IgD-negative memory B cell (primary cell): ENCODE results near the gene FAP. TPM values are rescaled to one million over a fixed set of nuclear protein-coding genes. Genes with fewer than 3 reads are reported as not detected.

ENCODE experiments used
- H3K27ac Mint-ChIP-seq, 3 donors: one replicate each; pipeline ENCODE4 v1.8.0; 2020 to 2022; ENCODE audit warnings: mild to moderate bottlenecking in 3 of 3, mixed read lengths in 3 of 3, moderate library complexity in 1 of 3
- H3K27me3 Mint-ChIP-seq: one replicate; pipeline ENCODE4 v1.8.0; 2021; ENCODE audit warnings: mixed read lengths
- H3K36me3 Mint-ChIP-seq: one replicate; pipeline ENCODE4 v1.8.0; 2020; ENCODE audit warnings: mild to moderate bottlenecking, mixed read lengths
- H3K4me1 Mint-ChIP-seq, 3 donors: one replicate each; pipeline ENCODE4 v1.8.0; 2020 to 2022; ENCODE audit warnings: mixed read lengths in 3 of 3, mild to moderate bottlenecking in 1 of 3
- H3K4me3 Mint-ChIP-seq, 4 donors: one replicate each; pipeline ENCODE4 v1.8.0; 2020 to 2022; ENCODE audit warnings: mild to moderate bottlenecking in 4 of 4, mixed read lengths in 4 of 4, moderate library complexity in 3 of 4
- H3K9me3 Mint-ChIP-seq, 3 donors: one replicate each; pipeline ENCODE4 v1.8.0; 2020 to 2021; ENCODE audit warnings: mixed read lengths in 3 of 3, mild to moderate bottlenecking in 1 of 3
- polyA plus RNA-seq: library from polyadenylated mRNA; unstranded; fragments of 300-500 nt; fragmentation: Illumina TruSeq; gene quantifications from one replicate; pipeline ENCODE4 v1.2.3, GENCODE V29; 2021

Gene FAP
- polyA plus RNA-seq, 1 donor from 2014 or later: not detected

DNA sequence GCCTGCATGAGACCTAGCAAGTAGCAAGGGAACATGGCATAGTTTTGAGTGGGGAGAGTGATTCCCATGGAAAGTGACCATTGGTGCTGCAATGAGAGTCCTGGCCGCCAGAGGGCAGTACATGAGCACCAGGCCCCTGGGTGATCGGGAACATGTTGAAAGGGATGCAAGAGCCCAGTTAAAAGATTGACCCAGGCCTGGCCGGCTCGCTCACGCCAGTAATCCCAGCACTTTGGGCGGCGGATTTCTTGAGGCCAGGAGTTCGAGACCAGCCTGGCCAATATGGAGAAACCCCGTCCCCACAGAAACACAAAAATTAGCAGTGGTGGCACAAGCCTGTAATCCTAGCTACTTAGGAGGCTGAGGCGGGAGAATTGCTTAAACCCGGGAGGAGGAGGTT, 22.2 kb downstream of the FAP start:
- H3K27ac Mint-ChIP-seq: no peak overlapping the region
- no peak overlapping the region for H3K4me3 Mint-ChIP-seq
- no peaks in the 10 kb centered on the region for H3K36me3 Mint-ChIP-seq
- peaks cover 9% of the 10 kb centered on the region for H3K27me3 Mint-ChIP-seq
- peaks cover 0 to 2% (median 0%) of the 10 kb centered on the region in 3 donors for H3K4me1 Mint-ChIP-seq
- no peaks in the 10 kb centered on the region for H3K9me3 Mint-ChIP-seq

DNA sequence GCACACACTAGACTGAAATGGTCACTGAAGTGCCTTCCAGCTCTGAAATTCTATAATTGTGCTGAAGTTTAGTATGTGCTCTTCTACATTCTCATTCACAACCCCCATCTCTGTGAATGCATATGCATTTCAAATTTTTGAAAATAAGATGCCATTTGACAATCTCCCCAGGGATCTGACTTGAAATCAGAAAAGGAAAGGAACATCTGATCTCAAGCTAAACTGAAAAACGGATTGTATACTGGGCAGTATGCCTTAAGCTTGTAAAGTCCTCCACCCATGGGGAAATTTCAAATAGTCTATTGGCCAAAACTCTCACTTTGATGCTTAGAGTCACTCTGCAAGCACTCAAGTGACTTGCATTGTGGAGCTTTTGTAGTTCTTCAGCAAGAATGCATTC, 22.9 kb downstream of the FAP start:
- Mint-ChIP-seq H3K4me1 (peaks cover 0 to 2% (median 0%) of the 10 kb centered on the region in 3 donors), H3K27ac (no peak overlapping the region), H3K27me3 (peaks cover 9% of the 10 kb centered on the region), H3K36me3 (no peaks in the 10 kb centered on the region), H3K9me3 (no peaks in the 10 kb centered on the region), H3K4me3 (no peak overlapping the region)

DNA sequence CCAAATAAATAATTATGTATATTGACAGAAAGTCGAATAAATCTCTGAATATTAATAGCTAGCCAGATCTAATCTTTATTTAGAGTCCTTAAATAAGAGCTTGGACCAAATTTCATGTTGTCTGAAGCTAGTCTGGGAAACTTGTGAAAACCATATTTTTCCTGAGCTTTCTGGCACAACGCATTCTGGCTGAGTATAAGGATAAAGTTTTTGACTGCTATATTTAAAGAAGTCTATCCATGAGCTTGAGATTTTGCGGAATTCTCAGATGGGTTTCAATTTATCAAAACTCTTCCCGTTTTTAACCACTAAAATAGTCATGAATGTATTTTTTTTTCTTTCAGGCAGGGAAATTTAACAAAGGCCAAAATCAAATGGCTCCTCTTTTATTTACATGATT, 23.8 kb downstream of the FAP start:
- Mint-ChIP-seq H3K36me3 (no peaks in the 10 kb centered on the region), H3K27ac (no peak overlapping the region), H3K9me3 (no peaks in the 10 kb centered on the region), H3K27me3 (peaks cover 9% of the 10 kb centered on the region), H3K4me1 (peaks cover 0 to 2% (median 0%) of the 10 kb centered on the region in 3 donors), H3K4me3 (no peak overlapping the region)

DNA sequence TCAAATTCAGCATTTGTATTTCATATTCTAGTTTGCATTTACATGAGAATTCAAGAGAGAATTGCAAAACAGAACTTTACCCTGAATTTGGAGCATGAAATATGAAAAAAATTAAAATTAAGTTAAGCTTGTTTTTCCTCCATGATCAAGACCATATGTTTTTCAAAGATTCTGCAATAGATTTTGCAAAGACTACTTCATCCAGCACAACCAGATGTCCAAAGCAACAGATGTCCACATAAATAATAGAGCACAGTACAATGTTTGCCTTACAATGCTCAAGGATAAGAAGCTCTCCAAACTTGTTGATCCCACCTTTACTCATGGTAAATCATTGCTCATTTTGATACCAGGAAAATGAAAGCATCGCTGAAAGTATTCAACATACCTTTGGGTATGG, 25.6 kb downstream of the FAP start:
- H3K4me3 Mint-ChIP-seq: no peak overlapping the region
- H3K27ac Mint-ChIP-seq: no peak overlapping the region
- no peaks in the 10 kb centered on the region for H3K9me3 Mint-ChIP-seq
- peaks cover 0 to under 1% (median 0%) of the 10 kb centered on the region in 3 donors for H3K4me1 Mint-ChIP-seq
- no peaks in the 10 kb centered on the region for H3K36me3 Mint-ChIP-seq
- H3K27me3 Mint-ChIP-seq: peaks cover 9% of the 10 kb centered on the region

DNA sequence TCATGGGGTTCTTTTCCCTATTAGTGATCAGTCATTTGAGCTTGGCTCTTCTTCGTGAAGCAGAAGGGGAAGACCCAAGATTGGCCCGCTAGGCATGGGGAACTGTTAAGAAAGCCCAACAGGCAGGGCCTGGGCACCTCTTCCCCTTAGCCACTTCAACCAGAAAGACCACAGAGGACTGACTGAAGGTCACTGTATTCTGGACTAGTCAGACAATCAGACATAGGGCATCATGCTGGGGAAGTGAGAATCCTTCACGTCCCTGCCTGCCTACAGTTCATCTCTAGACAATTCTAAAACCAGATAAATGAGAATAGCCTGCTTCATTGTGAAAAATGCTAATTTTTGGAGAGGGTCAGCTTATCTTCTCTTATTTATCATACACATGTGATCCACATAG, 28.1 kb downstream of the FAP start:
- Mint-ChIP-seq H3K27ac (no peak overlapping the region), H3K36me3 (no peaks in the 10 kb centered on the region), H3K4me1 (no peaks in the 10 kb centered on the region), H3K4me3 (no peak overlapping the region), H3K27me3 (peaks cover 5% of the 10 kb centered on the region), H3K9me3 (no peaks in the 10 kb centered on the region)

DNA sequence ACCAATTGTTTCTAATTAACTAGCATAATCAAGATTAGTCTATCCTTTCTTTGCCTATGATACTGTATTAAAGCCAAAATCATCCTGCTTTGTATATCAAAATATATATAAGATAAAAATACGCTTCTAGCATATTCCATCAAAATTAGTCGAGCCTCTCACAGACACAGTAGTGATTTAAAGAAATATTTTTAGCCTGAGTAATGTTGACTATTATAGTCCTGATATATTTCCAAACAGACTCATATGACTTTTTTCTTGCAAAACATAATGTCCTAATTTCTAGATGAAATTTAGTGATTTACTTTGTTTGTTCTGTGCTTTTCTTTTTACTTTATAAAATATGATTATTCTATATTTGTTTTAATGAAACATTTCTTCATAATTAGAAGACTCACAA, 30.9 kb downstream of the FAP start:
- Mint-ChIP-seq H3K27ac (no peak overlapping the region), H3K4me3 (no peak overlapping the region), H3K27me3 (no peaks in the 10 kb centered on the region), H3K4me1 (no peaks in the 10 kb centered on the region), H3K9me3 (no peaks in the 10 kb centered on the region), H3K36me3 (no peaks in the 10 kb centered on the region)

DNA sequence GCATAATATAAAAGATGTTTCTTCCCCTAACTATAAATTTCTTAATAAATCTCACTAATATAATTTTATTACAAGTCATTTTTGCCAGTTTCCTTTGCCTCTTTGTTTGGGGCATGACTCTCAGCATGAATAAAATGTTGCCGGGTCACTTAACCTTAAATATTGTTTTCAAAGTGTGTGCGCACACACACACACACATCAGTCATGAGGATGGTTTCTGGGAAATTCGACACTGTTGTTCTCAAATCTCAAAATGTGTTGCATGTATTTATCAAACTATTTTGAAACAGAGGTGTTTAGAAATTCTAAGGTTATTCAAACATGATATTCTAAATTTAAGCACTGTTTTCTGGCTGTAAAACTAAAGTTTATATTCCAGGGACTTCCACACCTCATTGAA, 31.5 kb downstream of the FAP start:
- no peaks in the 10 kb centered on the region for H3K27me3 Mint-ChIP-seq
- H3K4me1 Mint-ChIP-seq: no peaks in the 10 kb centered on the region
- H3K4me3 Mint-ChIP-seq: no peak overlapping the region
- no peaks in the 10 kb centered on the region for H3K36me3 Mint-ChIP-seq
- no peaks in the 10 kb centered on the region for H3K9me3 Mint-ChIP-seq
- H3K27ac Mint-ChIP-seq: no peak overlapping the region

DNA sequence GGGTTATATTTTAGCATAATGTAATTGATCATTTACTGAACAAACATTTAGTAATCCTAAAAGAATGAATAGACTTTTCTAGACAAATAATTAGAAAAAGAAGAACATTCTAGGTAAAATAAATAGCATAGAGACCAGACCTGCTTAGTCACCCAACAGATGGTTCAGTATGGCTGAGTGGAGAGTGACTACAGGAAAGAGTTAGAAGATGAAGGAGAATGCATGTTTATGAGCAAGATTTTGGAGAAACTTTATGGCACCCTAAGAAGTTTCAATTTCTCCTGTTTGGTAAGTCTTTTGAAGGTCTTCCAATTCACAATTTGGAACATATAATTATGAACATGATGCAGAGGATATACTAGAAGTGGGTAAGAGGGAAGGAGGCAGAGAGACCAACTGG, 32.9 kb downstream of the FAP start:
- H3K36me3 Mint-ChIP-seq: no peaks in the 10 kb centered on the region
- H3K4me1 Mint-ChIP-seq: no peaks in the 10 kb centered on the region
- H3K27ac Mint-ChIP-seq: no peak overlapping the region
- H3K9me3 Mint-ChIP-seq: no peaks in the 10 kb centered on the region
- H3K4me3 Mint-ChIP-seq: no peak overlapping the region
- peaks cover 1% of the 10 kb centered on the region for H3K27me3 Mint-ChIP-seq

DNA sequence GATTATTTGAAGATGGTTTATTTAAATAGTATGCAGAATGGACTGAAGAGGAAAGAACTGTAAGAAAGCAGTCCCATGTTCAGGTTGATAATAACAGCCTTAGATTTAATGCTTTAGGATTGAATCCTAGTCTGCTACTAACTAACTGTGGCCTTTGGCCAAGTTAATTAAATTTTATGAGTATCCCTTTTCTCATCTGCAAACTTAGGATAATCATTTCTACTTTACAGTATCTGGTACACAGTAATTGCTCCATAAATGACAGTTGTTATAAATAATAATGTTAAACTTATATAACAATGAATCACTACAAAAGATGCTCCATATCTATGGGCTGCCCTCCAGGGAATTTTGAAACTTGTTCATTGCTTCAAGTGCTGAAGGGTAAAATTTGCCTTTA, 41.0 kb downstream of the FAP start:
- Mint-ChIP-seq H3K4me1 (no peaks in the 10 kb centered on the region), H3K4me3 (no peak overlapping the region), H3K9me3 (no peaks in the 10 kb centered on the region)

DNA sequence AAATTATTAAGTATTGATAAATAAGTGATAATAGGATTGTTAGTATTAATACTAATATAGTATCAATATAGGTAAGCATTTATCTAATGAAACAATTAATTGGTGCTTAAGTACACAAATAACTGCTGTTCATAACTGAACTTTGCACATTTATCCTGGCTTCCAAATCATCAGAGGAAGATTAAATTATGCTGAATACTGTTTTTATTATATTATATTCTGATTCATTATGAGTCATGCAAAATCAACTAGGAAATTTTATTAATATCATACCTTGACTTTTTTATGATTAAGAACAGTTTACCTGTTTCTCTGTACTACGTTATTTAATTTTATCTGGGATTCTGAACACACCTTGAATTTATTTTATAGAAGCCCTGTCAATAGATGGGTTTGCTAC, 42.6 kb downstream of the FAP start:
- Mint-ChIP-seq H3K4me3 (no peak overlapping the region), H3K27me3 (peaks cover 3% of the 10 kb centered on the region), H3K36me3 (no peaks in the 10 kb centered on the region), H3K27ac (no peak overlapping the region), H3K9me3 (no peaks in the 10 kb centered on the region), H3K4me1 (no peaks in the 10 kb centered on the region)

More for the DNA sequence above, 41.0 kb downstream of the FAP start:
- no peaks in the 10 kb centered on the region for H3K36me3 Mint-ChIP-seq
- no peak overlapping the region for H3K27ac Mint-ChIP-seq
- H3K27me3 Mint-ChIP-seq: peaks cover 4% of the 10 kb centered on the region

DNA sequence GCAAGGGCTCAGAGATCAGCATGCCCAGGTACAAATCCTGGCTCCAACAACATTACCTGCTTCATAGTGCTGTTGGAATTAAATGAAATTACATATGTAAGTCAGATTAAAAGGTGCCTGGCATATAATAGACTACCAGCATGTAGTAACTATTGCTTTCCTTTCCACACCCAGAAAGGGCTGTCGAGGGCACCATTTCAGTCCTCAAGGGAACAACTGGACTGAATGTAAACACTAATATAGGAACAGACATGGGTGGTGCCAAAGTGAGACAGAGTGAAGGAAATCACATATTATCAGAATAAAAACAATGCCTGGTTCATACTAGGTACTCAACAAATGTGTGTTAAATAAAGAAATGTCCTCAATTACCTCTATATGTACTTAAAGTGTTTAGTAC, 43.3 kb downstream of the FAP start:
- no peaks in the 10 kb centered on the region for H3K9me3 Mint-ChIP-seq
- H3K27me3 Mint-ChIP-seq: peaks cover 5% of the 10 kb centered on the region
- H3K27ac Mint-ChIP-seq: no peak overlapping the region
- H3K4me3 Mint-ChIP-seq: no peak overlapping the region
- no peaks in the 10 kb centered on the region for H3K4me1 Mint-ChIP-seq
- no peaks in the 10 kb centered on the region for H3K36me3 Mint-ChIP-seq

DNA sequence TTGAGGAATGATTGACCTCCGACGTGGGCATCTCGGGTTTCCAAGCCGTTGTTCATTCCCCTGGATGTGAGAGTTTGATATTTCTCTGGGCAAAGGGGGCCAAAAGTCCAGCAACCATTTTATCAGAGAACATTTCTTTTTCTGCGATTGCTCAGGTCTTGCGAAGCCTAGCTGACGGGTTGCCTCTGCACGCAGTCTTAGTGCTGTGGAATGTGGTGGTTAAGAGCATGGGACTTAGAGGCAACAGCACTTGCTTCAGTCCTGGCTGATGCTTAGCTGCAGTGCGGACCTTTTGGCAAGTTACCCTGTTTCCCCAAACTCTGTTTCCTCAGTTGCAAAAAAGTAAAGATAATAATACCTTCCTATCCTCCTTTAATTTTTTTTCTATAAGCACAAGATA, 45.0 kb downstream of the FAP start:
- Mint-ChIP-seq H3K27ac (no peak overlapping the region), H3K27me3 (peaks cover 2% of the 10 kb centered on the region), H3K4me1 (no peaks in the 10 kb centered on the region), H3K4me3 (no peak overlapping the region), H3K36me3 (no peaks in the 10 kb centered on the region), H3K9me3 (no peaks in the 10 kb centered on the region)

DNA sequence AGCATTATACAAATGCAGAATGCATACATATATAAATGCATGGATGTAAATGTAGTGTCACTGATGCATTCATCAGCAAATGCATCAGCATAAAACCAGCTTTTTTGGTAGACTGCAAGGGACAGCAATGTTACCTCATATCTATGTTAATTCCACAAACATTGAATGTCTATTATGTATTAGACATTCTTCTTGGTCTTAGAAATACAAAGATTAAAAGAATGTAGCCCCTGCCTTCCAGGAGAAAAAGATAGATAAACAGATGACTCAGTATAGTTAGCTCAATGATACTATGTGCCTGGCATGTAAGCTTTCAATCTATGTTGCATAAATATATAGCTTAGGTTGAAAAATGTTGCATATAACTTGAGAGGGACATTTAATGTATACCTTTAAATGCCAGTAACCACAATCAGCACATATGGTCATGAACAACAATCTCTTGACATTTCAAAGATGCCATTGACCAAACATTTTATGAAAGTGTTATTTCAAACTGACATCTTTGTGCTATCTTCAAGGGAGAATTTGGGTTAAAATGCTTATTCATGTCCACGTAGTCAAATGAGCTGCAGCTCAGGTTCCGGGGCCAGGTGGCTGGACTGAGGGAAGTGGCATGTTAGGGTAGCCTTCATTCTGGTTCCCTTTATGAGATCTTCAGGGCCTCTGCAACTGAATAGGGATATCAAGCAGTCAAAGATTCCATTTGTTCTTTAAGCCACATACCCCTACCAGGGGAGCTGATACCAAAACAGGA, 46.0 kb downstream of the FAP start:
- Mint-ChIP-seq H3K4me3 (no peak overlapping the region), H3K9me3 (no peaks in the 10 kb centered on the region), H3K27me3 (peaks cover 6% of the 10 kb centered on the region), H3K27ac (no peak overlapping the region), H3K4me1 (no peaks in the 10 kb centered on the region), H3K36me3 (no peaks in the 10 kb centered on the region)

DNA sequence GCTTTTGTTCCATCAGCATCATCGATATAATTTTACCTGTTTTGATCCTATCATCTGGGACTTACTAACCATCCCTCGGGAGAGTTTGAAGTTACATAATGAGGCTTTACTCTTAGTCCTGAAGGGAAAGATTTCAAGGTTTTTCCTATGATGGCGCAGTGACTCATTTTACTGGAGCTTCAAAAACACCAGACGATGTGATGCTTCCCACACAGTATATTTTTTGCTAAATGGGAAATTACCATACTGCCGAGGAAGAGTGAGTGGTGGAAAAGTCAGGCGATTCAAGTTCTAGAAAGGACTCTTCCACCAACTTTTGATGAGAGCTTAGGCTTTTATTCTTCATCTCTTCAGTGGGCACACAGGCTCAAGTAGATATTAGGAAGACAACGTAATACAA, 46.6 kb downstream of the FAP start:
- Mint-ChIP-seq H3K36me3 (no peaks in the 10 kb centered on the region), H3K4me3 (no peak overlapping the region), H3K9me3 (no peaks in the 10 kb centered on the region), H3K27me3 (peaks cover 6% of the 10 kb centered on the region), H3K27ac (no peak overlapping the region), H3K4me1 (no peaks in the 10 kb centered on the region)

DNA sequence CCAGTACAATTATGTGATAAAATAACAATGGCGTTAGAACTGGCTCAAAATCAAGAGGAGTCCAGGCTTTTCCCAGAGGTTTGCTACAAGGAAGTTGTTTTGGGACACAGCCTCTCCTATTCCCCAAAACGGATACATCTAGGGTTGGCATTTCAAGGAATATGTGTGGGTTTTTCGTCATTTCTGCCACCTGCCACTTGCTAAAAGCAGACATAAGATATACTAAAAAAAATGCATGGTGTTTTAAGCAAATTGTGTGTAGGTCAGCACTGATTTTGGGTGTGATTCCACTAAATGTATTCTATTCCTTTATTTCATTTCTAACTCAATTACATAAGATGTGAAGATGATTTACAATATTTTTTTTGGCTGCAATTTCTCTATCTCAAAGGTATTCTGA, 54.8 kb downstream of the FAP start:
- Mint-ChIP-seq H3K4me3 (no peak overlapping the region), H3K27ac (no peak overlapping the region), H3K4me1 (peaks cover 0 to 2% (median 0%) of the 10 kb centered on the region in 3 donors), H3K36me3 (no peaks in the 10 kb centered on the region), H3K27me3 (peaks cover 8% of the 10 kb centered on the region), H3K9me3 (no peaks in the 10 kb centered on the region)

DNA sequence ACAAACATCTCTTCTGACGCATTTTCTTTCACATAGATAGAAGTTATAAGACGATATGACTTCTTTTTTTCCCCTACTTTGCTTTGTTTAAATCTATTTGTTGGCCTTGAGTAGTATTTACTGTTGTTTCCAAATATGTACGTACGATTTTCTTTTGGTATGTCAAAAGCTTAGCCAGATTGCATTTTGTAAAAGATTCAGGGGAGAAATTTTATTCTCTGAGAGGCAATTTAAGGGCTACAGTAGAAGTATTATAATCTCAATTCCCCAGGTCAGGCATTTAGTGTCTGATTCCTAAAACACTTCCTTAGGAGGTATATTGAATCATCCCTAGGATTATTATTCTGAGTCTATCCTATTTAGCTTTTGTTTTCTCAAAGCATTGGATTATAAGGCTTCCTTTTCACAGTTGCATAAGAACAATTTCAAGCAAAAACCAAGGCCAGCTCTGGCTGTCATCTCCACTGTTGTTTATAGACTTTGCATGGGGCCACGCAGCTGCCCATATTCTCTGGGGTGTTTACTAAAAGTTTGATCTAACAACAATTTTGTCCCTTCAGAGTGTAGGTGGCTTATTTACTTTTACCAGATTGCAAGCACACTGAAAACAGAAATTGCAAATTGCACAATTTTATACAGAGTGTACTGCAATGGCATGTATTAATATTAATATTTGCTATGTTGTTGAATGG, 57.6 kb downstream of the FAP start:
- peaks cover 0 to 2% (median 0%) of the 10 kb centered on the region in 3 donors for H3K4me1 Mint-ChIP-seq
- peaks cover 3% of the 10 kb centered on the region for H3K27me3 Mint-ChIP-seq
- H3K9me3 Mint-ChIP-seq: peaks cover 0 to under 1% (median 0%) of the 10 kb centered on the region in 3 donors
- H3K27ac Mint-ChIP-seq: no peak overlapping the region
- no peaks in the 10 kb centered on the region for H3K36me3 Mint-ChIP-seq
- no peak overlapping the region for H3K4me3 Mint-ChIP-seq
